GM12878 (cell line): Measurements from ENCODE around the gene PRKCZ. TPM values are rescaled to one million over a fixed set of nuclear protein-coding genes. Genes with fewer than 3 reads are reported as not detected.
A peak's percentile ranks its signal among the peaks of the same experiment; 100 is the strongest.

Experiments
- BACH1 ChIP-seq: fragments of 450-650 bp; IDR thresholded peaks from 2 replicates; pipeline ENCODE4 v1.6.1; 2017; ENCODE audit warnings: mild to moderate bottlenecking, borderline replicate concordance
- CHD1 ChIP-seq: IDR thresholded peaks from 2 replicates; pipeline ENCODE4 v1.6.1; 2012; ENCODE audit warnings: low read depth, low read length, improper control_type of control experiment
- JUND ChIP-seq: IDR thresholded peaks from 2 replicates; pipeline ENCODE4 v1.6.1; 2012; ENCODE audit warnings: low read depth, mild to moderate bottlenecking, low read length, improper control_type of control experiment, moderate library complexity
- KLF5 ChIP-seq: fragments of 450-650 bp; IDR thresholded peaks from 2 replicates; pipeline ENCODE4 v1.6.1; 2014; ENCODE audit warnings: mild to moderate bottlenecking; ENCODE audit not compliant: partially characterized antibody
- NFYB ChIP-seq: IDR thresholded peaks from 2 replicates; pipeline ENCODE4 v1.6.1; 2011; ENCODE audit warnings: low read depth, mild to moderate bottlenecking, low read length, improper control_type of control experiment, moderate library complexity; ENCODE audit not compliant: insufficient read depth
- NRF1 ChIP-seq: conservative IDR thresholded peaks from 2 replicates; pipeline ENCODE4 v1.6.1; 2011; ENCODE audit warnings: mild to moderate bottlenecking, low read depth, low read length, improper control_type of control experiment
- RAD51 ChIP-seq: fragments of 450-650 bp; IDR thresholded peaks from 2 replicates; pipeline ENCODE4 v1.6.1; 2016; ENCODE audit warnings: moderate library complexity, mild to moderate bottlenecking, inconsistent platforms
- RUNX3 ChIP-seq: IDR thresholded peaks from 2 replicates; pipeline ENCODE4 v1.6.1; 2012; ENCODE audit warnings: low read length, inconsistent platforms
- SMARCA5 ChIP-seq: fragments of 450-650 bp; IDR thresholded peaks from 2 replicates; pipeline ENCODE4 v1.6.1; 2017; ENCODE audit warnings: mild to moderate bottlenecking
- SREBF2 ChIP-seq: IDR thresholded peaks from 2 replicates; pipeline ENCODE4 v1.6.1; 2012; ENCODE audit warnings: mild to moderate bottlenecking, low read length
- TAF1 ChIP-seq: IDR thresholded peaks from 2 replicates; pipeline ENCODE4 v1.6.1; 2011; ENCODE audit warnings: mild to moderate bottlenecking, low read depth, low read length, borderline replicate concordance
- TCF3 ChIP-seq: IDR thresholded peaks from 2 replicates; pipeline ENCODE4 v1.6.1; 2012; ENCODE audit warnings: low read depth, mild to moderate bottlenecking, low read length, borderline replicate concordance; ENCODE audit not compliant: insufficient read depth
- YY1 ChIP-seq: IDR thresholded peaks from 2 replicates; pipeline ENCODE4 v1.6.1; 2011; ENCODE audit warnings: low read depth, mild to moderate bottlenecking, low read length
- polyA plus RNA-seq, 11 experiments: library from polyadenylated mRNA; depleted of rRNA in 4 of 11; unstranded in 6 of 11; stranded (reverse) in 5 of 11; fragments of >200 nt; fragmentation: Nextera tagmentation in 4 of 11; fragmentation: Illumina TruSeq in 1 of 11; extraction: Ambion mirVana in 4 of 11; extraction: Trizol in 1 of 11; gene quantifications; 1 replicate in 1 of 11; 2 replicates in 10 of 11; pipeline versions ENCODE4 v1.2.1 to v1.2.3, GENCODE V29; 2011 to 2016; ENCODE audit warnings: inconsistent platforms in 2 of 11, missing spikeins in 2 of 11, low read depth in 1 of 11
- total RNA-seq, 4 experiments: library from RNA; depleted of rRNA in 3 of 4; stranded (reverse); fragments of >200 nt in 3 of 4; fragmentation: Illumina TruSeq in 1 of 4; extraction: Trizol in 1 of 4; gene quantifications; 2 replicates each; pipeline versions ENCODE4 v1.2.1 to v1.2.3, GENCODE V29; 2013 to 2021
- TF ChIP-seq, protein P1 (sequence below): fragments of 450-650 bp; IDR thresholded peaks from 2 replicates; pipeline ENCODE4 v1.6.1; 2018; ENCODE audit warnings: borderline replicate concordance, mild to moderate bottlenecking; ENCODE audit not compliant: partially characterized antibody
- TF ChIP-seq, protein P2 (sequence below): fragments of 450-650 bp; IDR thresholded peaks from 2 replicates; pipeline ENCODE4 v1.6.1; 2016; ENCODE audit warnings: mild to moderate bottlenecking
- TF ChIP-seq, protein P3 (sequence below): fragments of 450-650 bp; IDR thresholded peaks from 2 replicates; pipeline ENCODE4 v1.6.1; 2017; ENCODE audit warnings: mild to moderate bottlenecking, moderate library complexity
- TF ChIP-seq, protein P4 (sequence below): fragments of 450-650 bp; IDR thresholded peaks from 2 replicates; pipeline ENCODE4 v1.6.1; 2017; ENCODE audit warnings: low read depth, mild to moderate bottlenecking, moderate library complexity
- TF ChIP-seq, protein P5 (sequence below): fragments of 450-650 bp; IDR thresholded peaks from 2 replicates; pipeline ENCODE4 v1.6.1; 2017; ENCODE audit warnings: mild to moderate bottlenecking

PRKCZ gene
- total and polyA plus RNA-seq, 10 of the 15 experiments (the other 5 are each of a cell fraction or from before 2014, with no cell fraction given): 0.05 to 1.9 (median 0.64) TPM; not detected in 1

DNA sequence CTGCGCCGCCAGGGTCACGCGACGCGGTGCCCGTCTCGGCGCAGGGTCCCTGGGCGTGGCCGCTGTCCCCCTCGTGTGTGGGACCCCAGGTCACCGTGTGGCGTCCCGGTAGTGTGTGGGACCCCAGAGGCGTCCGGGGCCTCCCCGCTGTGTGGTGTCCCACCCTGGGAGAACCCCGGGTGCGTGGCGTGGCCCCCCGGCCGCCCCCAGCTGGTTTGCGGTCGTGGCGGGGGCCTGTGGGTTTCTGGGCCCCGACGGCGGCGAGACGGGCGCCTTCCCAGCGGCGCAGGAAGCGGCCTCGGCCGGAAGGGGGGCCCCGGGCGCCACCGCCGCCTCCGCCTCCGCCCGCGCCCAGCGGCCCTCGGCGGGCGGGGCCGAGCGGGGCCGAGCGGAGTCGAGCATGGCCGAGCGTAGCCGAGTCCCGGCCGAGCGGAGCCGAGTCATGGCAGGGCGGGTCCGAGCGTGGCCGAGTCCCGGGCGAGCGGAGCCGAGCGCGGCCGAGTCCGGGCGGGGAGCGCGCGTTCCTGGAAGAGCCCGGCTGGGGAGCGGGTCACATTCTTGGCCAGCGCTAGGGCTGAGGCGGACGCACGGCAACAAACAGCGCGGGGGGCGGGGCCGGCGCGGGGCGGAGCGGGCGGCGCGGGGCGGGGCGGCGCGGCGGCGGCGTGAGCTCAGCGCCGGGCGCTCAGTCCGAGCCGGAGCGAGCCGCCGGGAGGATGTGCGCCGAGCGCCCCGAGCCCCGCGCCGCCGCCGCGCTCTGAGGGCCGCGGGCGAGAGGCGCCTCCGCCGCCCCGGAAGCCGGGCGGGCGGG is 177.3 kb downstream of the PRKCZ start (continued):
- TF ChIP-seq JUND: no peak
- TF ChIP-seq TCF3: peak; percentile 40; the same call in 1 of the 2 replicates
- TF ChIP-seq, protein P1, sequence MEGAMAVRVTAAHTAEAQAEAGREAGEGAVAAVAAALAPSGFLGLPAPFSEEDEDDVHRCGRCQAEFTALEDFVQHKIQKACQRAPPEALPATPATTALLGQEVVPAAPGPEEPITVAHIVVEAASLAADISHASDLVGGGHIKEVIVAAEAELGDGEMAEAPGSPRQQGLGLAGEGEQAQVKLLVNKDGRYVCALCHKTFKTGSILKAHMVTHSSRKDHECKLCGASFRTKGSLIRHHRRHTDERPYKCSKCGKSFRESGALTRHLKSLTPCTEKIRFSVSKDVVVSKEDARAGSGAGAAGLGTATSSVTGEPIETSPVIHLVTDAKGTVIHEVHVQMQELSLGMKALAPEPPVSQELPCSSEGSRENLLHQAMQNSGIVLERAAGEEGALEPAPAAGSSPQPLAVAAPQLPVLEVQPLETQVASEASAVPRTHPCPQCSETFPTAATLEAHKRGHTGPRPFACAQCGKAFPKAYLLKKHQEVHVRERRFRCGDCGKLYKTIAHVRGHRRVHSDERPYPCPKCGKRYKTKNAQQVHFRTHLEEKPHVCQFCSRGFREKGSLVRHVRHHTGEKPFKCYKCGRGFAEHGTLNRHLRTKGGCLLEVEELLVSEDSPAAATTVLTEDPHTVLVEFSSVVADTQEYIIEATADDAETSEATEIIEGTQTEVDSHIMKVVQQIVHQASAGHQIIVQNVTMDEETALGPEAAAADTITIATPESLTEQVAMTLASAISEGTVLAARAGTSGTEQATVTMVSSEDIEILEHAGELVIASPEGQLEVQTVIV: no peak
- no peak for TF ChIP-seq KLF5
- TF ChIP-seq NFYB: no peak
- TF ChIP-seq NRF1: no peak
- TF ChIP-seq RUNX3: peak; percentile 84
- no peak for TF ChIP-seq YY1
- TF ChIP-seq, protein P2, sequence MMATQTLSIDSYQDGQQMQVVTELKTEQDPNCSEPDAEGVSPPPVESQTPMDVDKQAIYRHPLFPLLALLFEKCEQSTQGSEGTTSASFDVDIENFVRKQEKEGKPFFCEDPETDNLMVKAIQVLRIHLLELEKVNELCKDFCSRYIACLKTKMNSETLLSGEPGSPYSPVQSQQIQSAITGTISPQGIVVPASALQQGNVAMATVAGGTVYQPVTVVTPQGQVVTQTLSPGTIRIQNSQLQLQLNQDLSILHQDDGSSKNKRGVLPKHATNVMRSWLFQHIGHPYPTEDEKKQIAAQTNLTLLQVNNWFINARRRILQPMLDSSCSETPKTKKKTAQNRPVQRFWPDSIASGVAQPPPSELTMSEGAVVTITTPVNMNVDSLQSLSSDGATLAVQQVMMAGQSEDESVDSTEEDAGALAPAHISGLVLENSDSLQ: no peak
- no peak for TF ChIP-seq RAD51
- TF ChIP-seq SMARCA5: peak; percentile 89
- TF ChIP-seq BACH1: peak; percentile 78
- no peak for TF ChIP-seq CHD1
- TF ChIP-seq, protein P3, sequence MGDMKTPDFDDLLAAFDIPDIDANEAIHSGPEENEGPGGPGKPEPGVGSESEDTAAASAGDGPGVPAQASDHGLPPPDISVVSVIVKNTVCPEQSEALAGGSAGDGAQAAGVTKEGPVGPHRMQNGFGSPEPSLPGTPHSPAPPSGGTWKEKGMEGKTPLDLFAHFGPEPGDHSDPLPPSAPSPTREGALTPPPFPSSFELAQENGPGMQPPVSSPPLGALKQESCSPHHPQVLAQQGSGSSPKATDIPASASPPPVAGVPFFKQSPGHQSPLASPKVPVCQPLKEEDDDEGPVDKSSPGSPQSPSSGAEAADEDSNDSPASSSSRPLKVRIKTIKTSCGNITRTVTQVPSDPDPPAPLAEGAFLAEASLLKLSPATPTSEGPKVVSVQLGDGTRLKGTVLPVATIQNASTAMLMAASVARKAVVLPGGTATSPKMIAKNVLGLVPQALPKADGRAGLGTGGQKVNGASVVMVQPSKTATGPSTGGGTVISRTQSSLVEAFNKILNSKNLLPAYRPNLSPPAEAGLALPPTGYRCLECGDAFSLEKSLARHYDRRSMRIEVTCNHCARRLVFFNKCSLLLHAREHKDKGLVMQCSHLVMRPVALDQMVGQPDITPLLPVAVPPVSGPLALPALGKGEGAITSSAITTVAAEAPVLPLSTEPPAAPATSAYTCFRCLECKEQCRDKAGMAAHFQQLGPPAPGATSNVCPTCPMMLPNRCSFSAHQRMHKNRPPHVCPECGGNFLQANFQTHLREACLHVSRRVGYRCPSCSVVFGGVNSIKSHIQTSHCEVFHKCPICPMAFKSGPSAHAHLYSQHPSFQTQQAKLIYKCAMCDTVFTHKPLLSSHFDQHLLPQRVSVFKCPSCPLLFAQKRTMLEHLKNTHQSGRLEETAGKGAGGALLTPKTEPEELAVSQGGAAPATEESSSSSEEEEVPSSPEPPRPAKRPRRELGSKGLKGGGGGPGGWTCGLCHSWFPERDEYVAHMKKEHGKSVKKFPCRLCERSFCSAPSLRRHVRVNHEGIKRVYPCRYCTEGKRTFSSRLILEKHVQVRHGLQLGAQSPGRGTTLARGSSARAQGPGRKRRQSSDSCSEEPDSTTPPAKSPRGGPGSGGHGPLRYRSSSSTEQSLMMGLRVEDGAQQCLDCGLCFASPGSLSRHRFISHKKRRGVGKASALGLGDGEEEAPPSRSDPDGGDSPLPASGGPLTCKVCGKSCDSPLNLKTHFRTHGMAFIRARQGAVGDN: peak; percentile 60; the same call in 1 of the 2 replicates
- TF ChIP-seq, protein P4, sequence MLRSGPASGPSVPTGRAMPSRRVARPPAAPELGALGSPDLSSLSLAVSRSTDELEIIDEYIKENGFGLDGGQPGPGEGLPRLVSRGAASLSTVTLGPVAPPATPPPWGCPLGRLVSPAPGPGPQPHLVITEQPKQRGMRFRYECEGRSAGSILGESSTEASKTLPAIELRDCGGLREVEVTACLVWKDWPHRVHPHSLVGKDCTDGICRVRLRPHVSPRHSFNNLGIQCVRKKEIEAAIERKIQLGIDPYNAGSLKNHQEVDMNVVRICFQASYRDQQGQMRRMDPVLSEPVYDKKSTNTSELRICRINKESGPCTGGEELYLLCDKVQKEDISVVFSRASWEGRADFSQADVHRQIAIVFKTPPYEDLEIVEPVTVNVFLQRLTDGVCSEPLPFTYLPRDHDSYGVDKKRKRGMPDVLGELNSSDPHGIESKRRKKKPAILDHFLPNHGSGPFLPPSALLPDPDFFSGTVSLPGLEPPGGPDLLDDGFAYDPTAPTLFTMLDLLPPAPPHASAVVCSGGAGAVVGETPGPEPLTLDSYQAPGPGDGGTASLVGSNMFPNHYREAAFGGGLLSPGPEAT: no peak
- TF ChIP-seq, protein P5, sequence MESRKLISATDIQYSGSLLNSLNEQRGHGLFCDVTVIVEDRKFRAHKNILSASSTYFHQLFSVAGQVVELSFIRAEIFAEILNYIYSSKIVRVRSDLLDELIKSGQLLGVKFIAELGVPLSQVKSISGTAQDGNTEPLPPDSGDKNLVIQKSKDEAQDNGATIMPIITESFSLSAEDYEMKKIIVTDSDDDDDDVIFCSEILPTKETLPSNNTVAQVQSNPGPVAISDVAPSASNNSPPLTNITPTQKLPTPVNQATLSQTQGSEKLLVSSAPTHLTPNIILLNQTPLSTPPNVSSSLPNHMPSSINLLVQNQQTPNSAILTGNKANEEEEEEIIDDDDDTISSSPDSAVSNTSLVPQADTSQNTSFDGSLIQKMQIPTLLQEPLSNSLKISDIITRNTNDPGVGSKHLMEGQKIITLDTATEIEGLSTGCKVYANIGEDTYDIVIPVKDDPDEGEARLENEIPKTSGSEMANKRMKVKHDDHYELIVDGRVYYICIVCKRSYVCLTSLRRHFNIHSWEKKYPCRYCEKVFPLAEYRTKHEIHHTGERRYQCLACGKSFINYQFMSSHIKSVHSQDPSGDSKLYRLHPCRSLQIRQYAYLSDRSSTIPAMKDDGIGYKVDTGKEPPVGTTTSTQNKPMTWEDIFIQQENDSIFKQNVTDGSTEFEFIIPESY: no peak
- peak; percentile 91 for TF ChIP-seq TAF1
- TF ChIP-seq SREBF2: no peak
